GOT3 (cell line): ENCODE measurements around the gene MAML2.

Experiments
- DNase-seq: peaks from one replicate; lab custom pipeline; 2025; ENCODE audit warnings: mixed read lengths; lab: John Stamatoyannopoulos, UW

Gene MAML2

GRCh38 chr11:96241331-96241841 lies 101.6 kb downstream of the MAML2 start:
- DNase-seq = no peak

GRCh38 chr11:96238563-96239135 lies 104.3 kb downstream of the MAML2 start:
- no peak for DNase-seq

- no peak for DNase-seq
Measured at GRCh38 chr11:96237766-96238266, 105.2 kb downstream of the MAML2 start.

GRCh38 chr11:96235751-96236150 lies 107.2 kb downstream of the MAML2 start:
- DNase-seq = no peak

GRCh38 chr11:96234866-96235441 lies 108.0 kb downstream of the MAML2 start:
- DNase-seq = no peak

GRCh38 chr11:96232132-96232531 lies 110.9 kb downstream of the MAML2 start:
- DNase-seq = no peak

GRCh38 chr11:96230686-96231085 lies 112.3 kb downstream of the MAML2 start:
- no peak for DNase-seq

GRCh38 chr11:96229354-96229977 lies 113.5 kb downstream of the MAML2 start:
- no peak for DNase-seq

- no peak for DNase-seq
Measured at GRCh38 chr11:96228910-96229309, 114.1 kb downstream of the MAML2 start.

- DNase-seq = no peak
Measured at GRCh38 chr11:96228473-96228891, 114.5 kb downstream of the MAML2 start.

GRCh38 chr11:96227244-96227643 lies 115.8 kb downstream of the MAML2 start:
- no peak for DNase-seq

- DNase-seq = no peak
Measured at GRCh38 chr11:96223083-96223482, 119.9 kb downstream of the MAML2 start.

- DNase-seq = no peak
Measured at GRCh38 chr11:96222102-96222501, 120.9 kb downstream of the MAML2 start.

GRCh38 chr11:96221244-96222070 lies 121.5 kb downstream of the MAML2 start:
- no peak for DNase-seq

- DNase-seq = no peak
Measured at GRCh38 chr11:96219981-96220623, 122.9 kb downstream of the MAML2 start.

- no peak for DNase-seq
Measured at GRCh38 chr11:96218901-96219300, 124.1 kb downstream of the MAML2 start.

GRCh38 chr11:96218006-96218405 lies 125.0 kb downstream of the MAML2 start:
- DNase-seq = no peak

GRCh38 chr11:96217206-96217605 lies 125.8 kb downstream of the MAML2 start:
- DNase-seq = no peak

- DNase-seq = no peak
Measured at GRCh38 chr11:96215826-96216225, 127.2 kb downstream of the MAML2 start.

- no peak for DNase-seq
Measured at GRCh38 chr11:96215110-96215782, 127.7 kb downstream of the MAML2 start.

GRCh38 chr11:96214777-96215109 lies 128.3 kb downstream of the MAML2 start:
- no peak for DNase-seq
